NCI-H1694 treated with DMSO at 0.1 percent for 48 hours (cell line): ENCODE measurements around the gene DDR2.
"Not testable (repeated sequence)": the region's sequence is repeated elsewhere in the genome, so short reads cannot be mapped to it uniquely, and the experiment has no call there.

Experiments used
- DNase-seq: peaks from one replicate; lab custom pipeline; 2025; lab: John Stamatoyannopoulos, UW

The DDR2 gene

GRCh38 chr1:162779043-162779442, 146.8 kb downstream of the DDR2 start:
- DNase-seq: no peak

GRCh38 chr1:162782671-162783070, 150.4 kb downstream of the DDR2 start:
- DNase-seq: no peak

- not testable (repeated sequence) for DNase-seq
Observed at GRCh38 chr1:162784926-162785325, 152.7 kb downstream of the DDR2 start.

GRCh38 chr1:162788783-162789182, 156.5 kb downstream of the DDR2 start:
- not testable (repeated sequence) for DNase-seq

- DNase-seq: peak; percentile 72
Observed at GRCh38 chr1:162790303-162790984, 158.2 kb downstream of the DDR2 start, which contains the start of gene HSD17B7. Gene HSD17B7 (plus strand): TSS chr1:162790702. CDS start chr1:162790801, 99 bp downstream.

- peak; percentile 6 for DNase-seq
Observed at GRCh38 chr1:162790985-162791357, 158.7 kb downstream of the DDR2 start.

- DNase-seq: not testable (repeated sequence)
Observed at GRCh38 chr1:162794284-162794683, 162.0 kb downstream of the DDR2 start.

- DNase-seq: not testable (repeated sequence)
Observed at GRCh38 chr1:162796617-162797279, 164.5 kb downstream of the DDR2 start.

- DNase-seq: peak; percentile 62
Observed at GRCh38 chr1:162799995-162800830, 167.9 kb downstream of the DDR2 start.

GRCh38 chr1:162807503-162807902, 175.2 kb downstream of the DDR2 start:
- not testable (repeated sequence) for DNase-seq

GRCh38 chr1:162812357-162812756, 180.1 kb downstream of the DDR2 start:
- not testable (repeated sequence) for DNase-seq

GRCh38 chr1:162818136-162818535, 185.9 kb downstream of the DDR2 start:
- not testable (repeated sequence) for DNase-seq

- not testable (repeated sequence) for DNase-seq
Observed at GRCh38 chr1:162818666-162819065, 186.4 kb downstream of the DDR2 start.

GRCh38 chr1:162822391-162823200, 190.3 kb downstream of the DDR2 start:
- DNase-seq: peak; percentile 55

- no peak for DNase-seq
Observed at GRCh38 chr1:162823231-162823630, 191.0 kb downstream of the DDR2 start.

- DNase-seq: no peak
Observed at GRCh38 chr1:162823771-162824525, 191.7 kb downstream of the DDR2 start.

- DNase-seq: no peak
Observed at GRCh38 chr1:162829268-162829667, 197.0 kb downstream of the DDR2 start.

GRCh38 chr1:162832470-162832869, 200.2 kb downstream of the DDR2 start:
- DNase-seq: no peak

GRCh38 chr1:162835157-162835899, 203.1 kb downstream of the DDR2 start:
- DNase-seq: no peak
